GM21526 (cell line): ENCODE measurements around the gene UPF1.
"Not testable (repeated sequence)": the region's sequence is repeated elsewhere in the genome, so short reads cannot be mapped to it uniquely, and the experiment has no call there.

Experiments used
- ATAC-seq: cut with Tn5 transposase; IDR thresholded peaks from one replicate; pipeline ENCODE4 v1.9.1; 2021; ENCODE audit warnings: moderate library complexity; ENCODE audit not compliant: unreplicated experiment, low FRiP score

Gene UPF1

GRCh38 chr19:18908917-18909619 is 77.3 kb downstream of the UPF1 start:
- no peak for ATAC-seq

GRCh38 chr19:18910010-18910409 is 78.3 kb downstream of the UPF1 start:
- ATAC-seq: no peak

GRCh38 chr19:18910801-18911436 is 79.2 kb downstream of the UPF1 start:
- no peak for ATAC-seq

- no peak for ATAC-seq
These were observed 81.2 kb downstream of the UPF1 start for GRCh38 chr19:18912933-18913332.

- no peak for ATAC-seq
These were observed 81.7 kb downstream of the UPF1 start for GRCh38 chr19:18913466-18913865.

GRCh38 chr19:18915639-18916038 is 83.9 kb downstream of the UPF1 start:
- no peak for ATAC-seq

GRCh38 chr19:18917593-18917992 is 85.8 kb downstream of the UPF1 start:
- ATAC-seq: not testable (repeated sequence)
